ENCODE results near the gene DPP9. TPM values are rescaled to one million over a fixed set of nuclear protein-coding genes. Genes with fewer than 3 reads are reported as not detected.

Gene DPP9
- total RNA-seq, 2 donors from 2014 or later: 36.8 to 48.8 TPM

GRCh38 chr19:4737955-4738600 is 14.4 kb upstream of the DPP9 start:
- 33 to 45% methylated on average over 2 to 9 of the region's 11 CpGs for WGBS, 2 experiments (ENCODE audit: insufficient coverage in 1 of 2, insufficient read length in 1 of 2)
- TF ChIP-seq CTCF (conservative IDR thresholded peaks at IDR 0.05): no peak
- Histone ChIP-seq H3K4me1 (ENCODE audit: control insufficient read depth, insufficient read depth, low read length) (no peaks in the 10 kb centered on the region), H3K27ac (ENCODE audit: low read depth, low read length) (no peak overlapping the region), H3K9ac (ENCODE audit: extremely low read depth, low read length, poor library complexity, severe bottlenecking) (no peak overlapping the region), H3K27me3 (ENCODE audit: control insufficient read depth, insufficient read depth, low read length, poor library complexity, severe bottlenecking) (no peaks in the 10 kb centered on the region), H3K9me3 (ENCODE audit: control insufficient read depth, low read length) (no peaks in the 10 kb centered on the region), H3K4me3 (ENCODE audit: low read length) (no peak overlapping the region), H3K36me3 (ENCODE audit: control insufficient read depth, insufficient read depth, low read length) (no peaks in the 10 kb centered on the region)
- peaks cover 4% of the 10 kb centered on the region for H3K4me1 Mint-ChIP-seq
- H3K36me3 Mint-ChIP-seq (ENCODE audit: low read depth): no peaks in the 10 kb centered on the region
- no peaks in the 10 kb centered on the region for H3K9me3 Mint-ChIP-seq
- H3K4me3 Mint-ChIP-seq: no peak overlapping the region
- no peak overlapping the region for H3K27ac Mint-ChIP-seq
- peaks cover 2% of the 10 kb centered on the region for H3K27me3 Mint-ChIP-seq (ENCODE audit: insufficient read depth)
- no peak for DNase-seq

GRCh38 chr19:4733755-4734345 is 10.2 kb upstream of the DPP9 start:
- H3K9me3 ChIP-seq (ENCODE audit: control insufficient read depth, low read length): no peaks in the 10 kb centered on the region
- no peak overlapping the region for H3K27ac ChIP-seq (ENCODE audit: low read depth, low read length)
- H3K27me3 Mint-ChIP-seq (ENCODE audit: insufficient read depth): peaks cover 2% of the 10 kb centered on the region
- H3K4me3 Mint-ChIP-seq: no peak overlapping the region
- TF ChIP-seq CTCF (conservative IDR thresholded peaks at IDR 0.05): no peak
- no peak overlapping the region for H3K9ac ChIP-seq (ENCODE audit: extremely low read depth, low read length, poor library complexity, severe bottlenecking)
- H3K4me1 ChIP-seq (ENCODE audit: control insufficient read depth, insufficient read depth, low read length): no peaks in the 10 kb centered on the region
- DNase-seq: no peak
- no peaks in the 10 kb centered on the region for H3K36me3 Mint-ChIP-seq (ENCODE audit: low read depth)
- H3K9me3 Mint-ChIP-seq: no peaks in the 10 kb centered on the region
- WGBS, 2 experiments (ENCODE audit: insufficient coverage in 1 of 2, insufficient read length in 1 of 2): 35% methylated on average over 1 of the region's 1 CpG; no CpG with 5 or more reads in 1 of the 2 experiments
- H3K27ac Mint-ChIP-seq: no peak overlapping the region
- no peaks in the 10 kb centered on the region for H3K36me3 ChIP-seq (ENCODE audit: control insufficient read depth, insufficient read depth, low read length)
- H3K27me3 ChIP-seq (ENCODE audit: control insufficient read depth, insufficient read depth, low read length, poor library complexity, severe bottlenecking): no peaks in the 10 kb centered on the region
- no peak overlapping the region for H3K4me3 ChIP-seq (ENCODE audit: low read length)
- H3K4me1 Mint-ChIP-seq: peaks cover 8% of the 10 kb centered on the region

GRCh38 chr19:4732680-4733114 is 9.1 kb upstream of the DPP9 start:
- peak; percentile 90 for TF ChIP-seq CTCF (conservative IDR thresholded peaks at IDR 0.05)
- Histone ChIP-seq H3K27me3 (ENCODE audit: control insufficient read depth, insufficient read depth, low read length, poor library complexity, severe bottlenecking) (no peaks in the 10 kb centered on the region), H3K36me3 (ENCODE audit: control insufficient read depth, insufficient read depth, low read length) (no peaks in the 10 kb centered on the region), H3K27ac (ENCODE audit: low read depth, low read length) (no peak overlapping the region), H3K4me3 (ENCODE audit: low read length) (no peak overlapping the region), H3K9me3 (ENCODE audit: control insufficient read depth, low read length) (no peaks in the 10 kb centered on the region), H3K9ac (ENCODE audit: extremely low read depth, low read length, poor library complexity, severe bottlenecking) (no peak overlapping the region), H3K4me1 (ENCODE audit: control insufficient read depth, insufficient read depth, low read length) (no peaks in the 10 kb centered on the region)
- peak; percentile 85 for DNase-seq
- no peaks in the 10 kb centered on the region for H3K9me3 Mint-ChIP-seq
- 33 to 80% methylated on average over 1 to 8 of the region's 8 CpGs for WGBS, 2 experiments (ENCODE audit: insufficient coverage in 1 of 2, insufficient read length in 1 of 2)
- peaks cover 2% of the 10 kb centered on the region for H3K27me3 Mint-ChIP-seq (ENCODE audit: insufficient read depth)
- peaks cover 10% of the 10 kb centered on the region for H3K4me1 Mint-ChIP-seq
- no peaks in the 10 kb centered on the region for H3K36me3 Mint-ChIP-seq (ENCODE audit: low read depth)
- H3K4me3 Mint-ChIP-seq: no peak overlapping the region
- H3K27ac Mint-ChIP-seq: no peak overlapping the region
